NT2/D1 (cell line): ENCODE data around the gene COLEC11.
"Not testable (repeated sequence)": the region's sequence is repeated elsewhere in the genome, so short reads cannot be mapped to it uniquely, and the experiment has no call there.

Source experiments
- DNase-seq: peaks from one replicate; pipeline ENCODE4 v3.0.0-alpha.2; 2011; ENCODE audit warnings: low read depth, low spot score
- H3K27me3 ChIP-seq: 2 replicates; pipeline ENCODE4 v1.6.0; 2011; ENCODE audit warnings: mild to moderate bottlenecking; ENCODE audit not compliant: insufficient read length, insufficient read depth
- H3K36me3 ChIP-seq: 2 replicates; pipeline ENCODE4 v1.6.1; 2011; ENCODE audit warnings: mild to moderate bottlenecking, low read length, mixed read lengths; ENCODE audit not compliant: insufficient read depth, insufficient read length
- H3K4me1 ChIP-seq: 2 replicates; pipeline ENCODE4 v1.5.1; 2011; ENCODE audit not compliant: insufficient read depth, insufficient read length
- H3K4me3 ChIP-seq: 2 replicates; pipeline ENCODE4 v1.5.1; 2011; ENCODE audit warnings: low read depth; ENCODE audit not compliant: insufficient read length
- H3K9ac ChIP-seq: 2 replicates; pipeline ENCODE4 v1.6.0; 2011; ENCODE audit warnings: low read depth; ENCODE audit not compliant: insufficient read length
- H3K9me3 ChIP-seq: 2 replicates; pipeline ENCODE4 v1.5.1; 2011; ENCODE audit warnings: mild to moderate bottlenecking, low read length; ENCODE audit not compliant: insufficient read depth
- SUZ12 ChIP-seq: IDR thresholded peaks from 2 replicates; pipeline ENCODE4 v1.6.1; 2011; ENCODE audit not compliant: insufficient read length, insufficient read depth; ENCODE audit errors: extremely low read depth
- YY1 ChIP-seq: IDR thresholded peaks from 2 replicates; pipeline ENCODE4 v1.6.1; 2011; ENCODE audit not compliant: insufficient read length, insufficient read depth
- ZNF274 ChIP-seq: IDR thresholded peaks from 2 replicates; pipeline ENCODE4 v1.6.1; 2011; ENCODE audit warnings: mild to moderate bottlenecking, low read depth, low read length

Gene COLEC11

GRCh38 chr2:3631161-3631850, 36.4 kb downstream of the COLEC11 start:
- Histone ChIP-seq H3K9ac (no peak overlapping the region), H3K36me3 (no peaks in the 10 kb centered on the region), H3K4me1 (peaks cover 8% of the 10 kb centered on the region), H3K9me3 (no peaks in the 10 kb centered on the region), H3K4me3 (no peak overlapping the region), H3K27me3 (no peaks in the 10 kb centered on the region)
- no peak for TF ChIP-seq YY1
- no peak for TF ChIP-seq ZNF274
- no peak for TF ChIP-seq SUZ12
- DNase-seq = no peak

GRCh38 chr2:3631851-3632659, 37.1 kb downstream of the COLEC11 start:
- H3K4me1 ChIP-seq = peaks cover 8% of the 10 kb centered on the region
- H3K36me3 ChIP-seq = no peaks in the 10 kb centered on the region
- no peak overlapping the region for H3K4me3 ChIP-seq
- TF ChIP-seq YY1 (no peak), SUZ12 (no peak), ZNF274 (no peak)
- no peak overlapping the region for H3K9ac ChIP-seq
- DNase-seq = no peak
- no peaks in the 10 kb centered on the region for H3K27me3 ChIP-seq
- H3K9me3 ChIP-seq = no peaks in the 10 kb centered on the region

- Histone ChIP-seq H3K4me1 (peaks cover 8% of the 10 kb centered on the region), H3K4me3 (no peak overlapping the region), H3K9me3 (no peaks in the 10 kb centered on the region), H3K9ac (no peak overlapping the region), H3K36me3 (no peaks in the 10 kb centered on the region), H3K27me3 (no peaks in the 10 kb centered on the region)
- no peak for TF ChIP-seq ZNF274
- TF ChIP-seq YY1 = no peak
- TF ChIP-seq SUZ12 = no peak
- DNase-seq = no peak
Measured at GRCh38 chr2:3633089-3633981, 38.4 kb downstream of the COLEC11 start.

GRCh38 chr2:3633982-3634595, 39.2 kb downstream of the COLEC11 start:
- DNase-seq = no peak
- no peak overlapping the region for H3K9ac ChIP-seq
- no peak overlapping the region for H3K4me3 ChIP-seq
- peaks cover 8% of the 10 kb centered on the region for H3K4me1 ChIP-seq
- no peaks in the 10 kb centered on the region for H3K27me3 ChIP-seq
- H3K36me3 ChIP-seq = no peaks in the 10 kb centered on the region
- H3K9me3 ChIP-seq = no peaks in the 10 kb centered on the region
- TF ChIP-seq SUZ12 (no peak), YY1 (no peak), ZNF274 (no peak)

GRCh38 chr2:3634596-3635121, 39.7 kb downstream of the COLEC11 start:
- TF ChIP-seq ZNF274 (no peak), YY1 (no peak), SUZ12 (no peak)
- no peak for DNase-seq
- H3K27me3 ChIP-seq = no peaks in the 10 kb centered on the region
- no peak overlapping the region for H3K9ac ChIP-seq
- H3K9me3 ChIP-seq = no peaks in the 10 kb centered on the region
- H3K4me1 ChIP-seq = peaks cover 8% of the 10 kb centered on the region
- no peaks in the 10 kb centered on the region for H3K36me3 ChIP-seq
- H3K4me3 ChIP-seq = no peak overlapping the region

- no peak for DNase-seq
- no peak for TF ChIP-seq YY1
- TF ChIP-seq SUZ12 = no peak
- TF ChIP-seq ZNF274 = no peak
- Histone ChIP-seq H3K9ac (no peak overlapping the region), H3K27me3 (no peaks in the 10 kb centered on the region), H3K4me1 (peaks cover 8% of the 10 kb centered on the region), H3K9me3 (no peaks in the 10 kb centered on the region), H3K36me3 (no peaks in the 10 kb centered on the region), H3K4me3 (no peak overlapping the region)
Measured at GRCh38 chr2:3635171-3635974, 40.5 kb downstream of the COLEC11 start.

GRCh38 chr2:3635975-3636327, 41.0 kb downstream of the COLEC11 start:
- not testable (repeated sequence) for DNase-seq, H3K9ac ChIP-seq, H3K27me3 ChIP-seq, H3K36me3 ChIP-seq, H3K4me1 ChIP-seq, H3K4me3 ChIP-seq, H3K9me3 ChIP-seq
